NCI-H2227 (cell line): ENCODE measurements around the gene C11orf21.
A peak's percentile ranks its signal among the peaks of the same experiment; 100 is the strongest.

Experiments
- DNase-seq: peaks from one replicate; lab custom pipeline; 2025; ENCODE audit not compliant: unreplicated experiment; lab: John Stamatoyannopoulos, UW

Gene C11orf21

DNA sequence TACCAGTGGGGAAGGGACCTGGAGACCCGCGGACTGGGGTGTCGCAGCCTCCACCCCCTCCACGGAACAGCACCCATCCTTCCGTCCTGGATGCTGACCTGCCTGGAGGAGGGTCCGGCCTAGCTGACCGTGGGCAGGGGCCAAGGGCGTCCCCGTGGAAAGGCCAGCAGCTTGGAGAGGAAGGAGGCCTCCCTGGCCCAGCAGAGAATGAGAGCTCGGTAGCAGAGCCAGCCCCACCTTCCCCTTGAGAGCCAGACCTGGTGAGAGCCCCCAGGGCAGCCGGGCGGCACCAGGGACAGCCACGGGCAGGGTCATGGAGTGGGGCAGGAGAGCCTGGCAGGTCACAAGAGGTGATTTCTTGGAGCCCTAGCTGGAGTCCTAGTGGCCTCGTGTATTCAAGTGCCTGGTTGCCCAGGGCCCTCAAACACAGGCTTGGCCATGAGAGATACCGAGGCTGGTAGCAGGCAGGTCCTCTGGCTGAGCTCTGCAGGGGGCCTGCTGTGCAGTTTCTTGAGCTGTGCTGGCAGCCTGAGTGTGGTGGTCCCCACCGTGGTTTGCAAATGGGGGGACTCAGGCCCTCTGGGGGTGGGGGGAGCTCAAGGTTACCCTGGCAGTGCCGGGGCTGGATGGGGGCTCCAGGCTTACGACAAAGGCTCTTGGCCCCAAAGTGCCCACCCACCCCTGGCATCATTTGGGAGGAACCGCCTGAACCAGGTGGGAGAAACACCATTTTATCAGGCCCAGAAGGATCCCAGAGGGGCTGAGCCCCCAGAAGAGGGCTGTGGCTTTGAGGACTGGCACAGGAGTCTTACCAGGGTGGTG is 7.7 kb upstream of the C11orf21 start:
- no peak for DNase-seq

DNA sequence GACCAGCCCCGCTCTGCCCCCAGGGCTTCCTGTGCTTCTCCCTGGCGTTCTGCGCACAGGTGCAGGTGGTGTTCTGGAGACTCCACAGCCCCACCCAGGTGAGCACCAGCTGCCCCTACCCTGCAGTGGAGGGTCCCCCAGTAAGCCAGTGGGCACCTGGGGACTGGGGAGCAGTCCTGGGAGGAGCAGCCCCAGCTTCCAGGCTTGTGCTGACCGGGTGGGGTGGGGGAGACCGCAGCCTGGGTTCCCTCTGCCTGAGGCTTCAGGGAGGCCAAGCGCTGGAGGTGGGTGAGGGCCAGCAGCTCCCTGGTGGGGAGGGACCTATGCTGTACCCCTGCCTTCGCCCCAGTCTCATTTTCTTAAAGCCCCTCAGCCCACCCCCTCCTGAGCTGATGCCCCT is 7.0 kb upstream of the C11orf21 start:
- DNase-seq = no peak

DNA sequence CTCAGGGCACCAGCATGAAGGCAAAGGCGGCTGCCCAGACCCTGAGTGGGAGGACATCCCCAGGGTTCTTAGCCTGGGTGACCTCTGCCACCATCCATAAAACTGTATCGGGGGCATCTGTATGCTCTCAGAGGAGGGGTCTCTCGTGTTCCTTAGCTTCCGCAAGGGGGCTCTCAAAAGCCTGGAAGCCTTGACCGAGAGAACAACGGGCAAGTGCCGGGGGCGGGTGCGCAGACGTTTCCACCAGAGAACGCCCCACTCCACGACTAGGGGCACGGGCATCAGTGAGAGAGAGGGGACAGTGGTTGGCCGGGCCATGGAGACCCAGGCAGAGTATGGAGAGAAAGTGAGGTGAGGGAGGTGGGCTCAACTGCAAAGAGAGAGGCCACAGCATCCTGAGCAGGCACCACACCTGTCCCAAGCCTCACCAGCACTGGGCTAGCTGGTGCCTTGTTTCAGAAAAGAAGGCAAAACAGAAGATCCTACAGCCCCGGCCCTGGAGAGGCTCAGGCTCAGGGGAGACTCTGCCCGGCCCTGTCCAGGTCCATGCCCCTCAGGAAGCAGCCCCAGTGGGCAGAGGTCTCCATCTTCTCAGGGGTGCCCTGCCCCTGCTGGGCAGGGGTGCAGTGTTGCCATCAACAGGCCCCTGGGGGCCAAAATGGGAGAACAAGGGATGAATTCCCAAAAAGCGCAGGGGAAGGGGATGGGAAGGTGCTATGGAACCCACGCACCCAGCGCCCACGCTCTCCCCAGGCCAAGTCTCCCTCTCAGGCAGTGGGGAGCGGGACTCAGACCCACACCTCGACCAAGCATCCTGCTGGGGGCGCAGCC is 6.0 kb upstream of the C11orf21 start:
- no peak for DNase-seq

GRCh38 chr11:2306877-2307500 is 5.3 kb upstream of the C11orf21 start:
- DNase-seq = no peak

DNA sequence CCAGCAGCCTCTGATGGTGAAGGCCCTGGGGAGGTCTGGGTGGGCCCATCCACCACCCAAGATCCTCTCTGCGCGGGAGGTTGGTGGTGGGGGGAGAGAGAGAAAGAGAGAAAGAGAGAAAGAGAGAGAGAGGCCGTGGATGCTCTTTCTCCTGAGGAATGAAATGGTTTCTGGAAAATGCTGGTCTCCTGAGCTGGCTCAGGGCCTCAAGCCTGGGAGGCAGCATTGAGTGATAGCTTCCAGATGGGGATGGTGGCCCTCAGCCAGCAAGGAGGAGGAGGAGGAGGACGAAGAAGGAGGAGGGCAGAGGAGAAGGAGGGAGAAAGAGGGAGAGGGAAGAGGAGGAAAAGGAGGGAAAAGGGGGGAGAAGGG is 4.7 kb upstream of the C11orf21 start:
- DNase-seq = no peak

- no peak for DNase-seq
These were observed 4.2 kb upstream of the C11orf21 start for GRCh38 chr11:2305788-2306451.

DNA sequence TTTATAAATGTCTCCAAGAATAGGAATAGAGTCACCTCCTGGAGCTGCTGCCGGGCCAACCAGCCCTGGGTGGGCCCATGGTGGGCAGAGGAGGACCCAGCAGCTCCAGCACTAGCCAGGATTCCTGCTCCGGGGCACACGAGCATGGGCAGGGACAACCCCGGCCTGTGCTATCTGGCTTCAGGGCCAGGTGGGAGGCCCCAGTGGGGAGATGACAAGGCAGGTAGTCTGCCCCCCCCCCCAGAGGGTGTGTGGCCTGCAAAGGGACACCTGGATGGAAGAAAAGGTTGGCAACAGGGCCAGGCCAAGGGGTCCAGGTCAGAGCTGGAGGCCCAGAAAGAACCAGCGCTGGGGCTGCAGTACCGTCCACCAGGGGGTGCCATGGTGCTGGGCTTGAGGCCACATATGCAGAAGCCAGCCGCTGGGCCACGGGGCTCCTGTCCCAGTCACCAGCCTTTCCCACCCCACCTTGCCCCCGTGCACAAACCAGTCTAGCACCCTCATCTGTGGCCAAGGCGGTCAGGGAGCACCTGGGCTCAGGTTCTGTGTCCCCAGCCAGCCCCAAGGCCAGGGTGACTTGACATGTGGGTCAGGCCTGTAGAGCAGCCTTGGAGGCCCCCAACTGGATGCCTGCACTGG is 3.5 kb upstream of the C11orf21 start:
- DNase-seq = peak; percentile 67

- DNase-seq = no peak
These were observed 2.9 kb upstream of the C11orf21 start for GRCh38 chr11:2304506-2305139.

DNA sequence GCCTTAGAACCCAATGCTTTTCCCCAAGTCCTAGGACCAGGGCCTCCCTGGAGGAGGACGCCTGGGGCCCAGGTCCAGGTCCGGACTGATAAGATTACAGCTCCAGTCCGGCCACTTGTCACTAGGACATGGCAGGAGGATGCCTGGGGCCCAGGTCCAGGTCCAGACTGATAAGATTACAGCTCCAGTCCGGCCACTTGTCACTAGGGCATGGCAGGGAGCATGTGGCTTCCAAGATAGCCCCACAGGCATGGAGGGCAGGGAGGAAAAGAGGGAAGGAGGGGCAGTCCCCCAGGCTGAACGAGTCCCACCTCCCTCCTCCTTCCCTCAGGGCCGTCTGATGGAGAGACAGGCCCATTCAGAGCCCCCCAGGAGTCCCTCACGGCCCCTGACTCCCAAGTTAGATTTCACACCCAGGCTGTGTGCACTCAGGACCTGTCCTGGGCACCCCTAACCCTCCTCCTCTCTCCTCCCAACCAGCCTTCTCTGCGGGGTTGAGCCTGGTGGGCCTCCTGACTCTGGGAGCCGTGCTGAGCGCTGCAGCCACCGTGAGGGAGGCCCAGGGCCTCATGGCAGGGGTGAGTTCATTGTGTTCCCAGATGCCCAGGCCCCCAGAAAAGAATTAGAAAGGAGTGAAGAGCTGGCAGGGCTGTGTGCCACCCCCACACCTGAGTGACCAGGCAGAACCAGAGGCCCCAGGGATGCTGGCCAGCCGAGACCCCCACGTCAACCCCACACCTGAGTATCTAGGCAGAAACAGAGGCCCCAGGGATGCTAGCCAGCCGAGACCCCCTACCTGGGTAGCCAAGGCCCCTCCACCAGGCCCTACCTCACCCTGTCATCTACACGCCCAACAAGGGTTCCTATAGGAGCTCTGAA is 2.1 kb upstream of the C11orf21 start:
- no peak for DNase-seq

GRCh38 chr11:2302896-2303626 is 1.3 kb upstream of the C11orf21 start:
- no peak for DNase-seq

- no peak for DNase-seq
These were observed 683 bp upstream of the C11orf21 start for GRCh38 chr11:2302306-2302895.

DNA sequence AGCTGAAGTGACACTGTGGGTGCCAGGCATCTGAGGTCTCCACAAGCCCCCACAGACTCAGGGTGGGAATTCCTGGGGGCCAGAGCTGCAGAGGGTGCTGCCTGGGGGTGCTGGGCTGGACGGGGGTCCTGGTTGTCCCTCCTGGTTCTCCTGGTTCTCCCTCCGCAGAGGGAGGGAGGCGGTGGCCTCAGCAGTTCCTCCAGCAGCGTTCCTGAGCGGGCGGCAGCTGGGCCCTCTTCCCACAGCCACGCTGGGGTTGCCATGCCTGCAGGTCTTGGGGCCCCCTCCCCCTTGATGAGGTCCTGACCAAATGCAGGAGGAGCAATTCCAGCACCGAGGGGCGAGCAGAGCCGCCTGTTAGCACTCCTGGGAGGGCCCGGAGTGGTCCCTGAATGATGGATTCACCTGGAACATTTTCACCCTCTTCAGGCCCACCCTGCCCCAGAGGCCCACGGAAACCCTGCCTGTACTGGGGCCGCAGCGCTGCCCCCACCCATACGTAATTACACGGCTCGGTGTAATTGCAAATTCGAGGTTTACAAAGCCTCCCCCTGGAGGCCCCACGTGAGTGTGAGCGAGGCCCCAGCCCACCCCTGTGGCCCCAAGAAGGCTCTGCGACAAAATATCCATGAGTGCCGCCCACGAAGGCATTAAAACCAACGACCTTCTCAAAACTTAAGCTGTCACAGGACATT is 635 bp downstream of the C11orf21 start:
- DNase-seq = no peak

DNA sequence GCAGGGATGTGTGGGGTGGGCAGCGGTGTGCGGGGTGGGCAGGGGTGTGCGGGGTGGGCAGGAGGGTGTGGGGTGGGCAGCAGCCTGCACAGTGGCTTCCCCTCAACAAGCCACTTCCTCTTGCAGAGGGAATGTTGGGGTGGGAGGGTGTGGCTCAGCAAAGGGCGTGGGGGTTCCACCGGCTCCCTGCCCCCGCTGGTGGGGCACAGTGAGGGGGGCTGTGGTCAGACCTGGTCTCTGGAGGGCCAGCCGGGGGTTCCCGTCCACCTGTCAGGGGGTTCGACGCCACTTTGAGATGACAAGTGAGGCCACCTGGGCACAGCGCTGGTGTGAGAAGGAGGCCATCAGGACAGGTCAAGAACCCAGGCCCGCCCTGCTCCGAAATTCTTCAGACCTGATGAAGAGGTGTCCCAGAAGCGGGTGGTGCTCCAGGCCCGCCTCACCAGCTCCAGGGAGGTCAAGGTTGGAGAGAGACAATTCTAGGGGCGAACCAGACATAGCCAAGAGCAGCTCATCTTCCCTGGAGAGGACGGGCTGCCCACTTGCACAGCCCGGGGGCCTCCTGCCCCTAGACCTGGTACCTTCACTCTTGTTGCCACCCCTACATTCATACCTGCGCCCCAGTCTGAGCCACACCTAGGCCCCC is 1.3 kb downstream of the C11orf21 start:
- no peak for DNase-seq

- DNase-seq = no peak
These were observed 1.9 kb downstream of the C11orf21 start for GRCh38 chr11:2299773-2300172.

GRCh38 chr11:2298795-2299761 is 2.6 kb downstream of the C11orf21 start:
- DNase-seq = no peak

DNA sequence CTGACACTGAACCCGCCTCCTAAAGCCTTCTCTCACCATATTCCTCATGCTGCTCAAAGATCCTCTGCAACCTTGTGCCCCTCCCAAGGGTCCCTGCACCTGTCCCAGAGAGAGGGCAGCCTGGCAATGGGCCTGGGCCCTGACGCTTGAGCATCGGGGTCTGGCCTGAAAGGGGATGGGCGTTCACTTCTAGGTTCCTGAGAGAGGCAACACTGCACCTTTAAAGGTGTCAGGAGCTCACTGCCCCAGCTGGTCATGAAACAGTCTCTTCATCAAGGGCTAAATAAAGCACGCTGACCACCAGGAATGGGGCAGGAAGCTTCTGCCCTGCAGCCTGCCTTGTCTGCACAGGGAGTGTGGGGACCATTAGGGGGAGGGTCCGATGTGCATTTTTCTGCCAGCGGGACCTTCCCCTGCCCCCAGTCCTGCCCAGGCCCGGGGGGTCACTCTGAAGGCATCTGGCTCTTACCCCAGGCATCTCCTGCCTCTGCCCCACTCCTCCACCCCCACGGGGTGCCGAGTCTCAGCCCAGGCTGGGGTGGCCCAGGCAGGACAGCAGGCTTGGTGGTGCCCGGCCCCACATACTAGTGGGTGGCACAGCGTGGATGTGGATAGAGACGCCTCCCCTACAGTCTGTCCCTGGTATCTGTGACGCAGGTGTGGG is 3.5 kb downstream of the C11orf21 start:
- DNase-seq = no peak
